A549 (cell line): ENCODE measurements around the gene ABCA3. TPM values are rescaled to one million over a fixed set of nuclear protein-coding genes. Genes with fewer than 3 reads are reported as not detected.

ENCODE experiments used
- ATAC-seq, 2 experiments: fragments of 200-7000 bp in 1 of 2; fragments of >200 bp in 1 of 2; cut with Nextera tagmentation in 1 of 2; cut with Tn5 transposase in 1 of 2; 3 replicates each; pipeline versions ENCODE4 v1.8.0 to v1.9.1; 2018 to 2020; ENCODE audit warnings: mild to moderate bottlenecking in 1 of 2, moderate library complexity in 1 of 2
- CTCF ChIA-PET: fragments of 300-600 bp; sonication (Branson Sonifier 250); formaldehyde crosslinking; extraction: SDS; loops from one replicate; lab custom pipeline; 2021; ENCODE audit warnings: antibody characterized with exemption, inconsistent platforms; lab: Yijun Ruan, JAX
- POLR2A ChIA-PET: fragments of 350-600 bp; formaldehyde crosslinking; extraction: SDS; loops from one replicate; lab custom pipeline; 2021; ENCODE audit warnings: antibody characterized with exemption, inconsistent platforms; lab: Yijun Ruan, JAX
- DNase-seq, 2 experiments: peaks; one replicate each; pipeline versions ENCODE4 v3.0.0 to v3.0.0-alpha.2; 2011 to 2016; ENCODE audit warnings: low read depth in 1 of 2, low spot score in 1 of 2
- FAIRE-seq: peaks from 2 replicates; lab custom pipeline; 2011; peaks lifted over from hg19 to GRCh38; lab: Jason Lieb, UNC
- H3K27ac ChIP-seq, 2 experiments: fragments of >200 bp; sonication (Bioruptor Twin); formaldehyde crosslinking; 3 replicates each; pipeline ENCODE4 v1.5.1; 2016 to 2017
- H3K4me1 ChIP-seq: fragments of >200 bp; sonication (Bioruptor Twin); formaldehyde crosslinking; 3 replicates; pipeline ENCODE4 v1.6.1; 2016
- H3K4me2 ChIP-seq: fragments of >200 bp; sonication (Bioruptor Twin); formaldehyde crosslinking; 3 replicates; pipeline ENCODE4 v1.6.1; 2016
- H3K4me3 ChIP-seq: fragments of >200 bp; sonication (Bioruptor Twin); formaldehyde crosslinking; 3 replicates; pipeline ENCODE4 v1.5.1; 2016
- H3K9me3 ChIP-seq: fragments of >200 bp; sonication (Bioruptor Twin); formaldehyde crosslinking; 3 replicates; pipeline ENCODE4 v1.6.1; 2016
- EHF ChIP-seq: fragments of 250-450 bp; sonication (Bioruptor Pico); IDR thresholded peaks from 2 replicates; pipeline ENCODE4 v1.5.0; 2020; ENCODE audit warnings: mild to moderate bottlenecking
- EP300 ChIP-seq, 2 experiments: fragments of >200 bp; sonication (Bioruptor Twin); formaldehyde crosslinking; IDR thresholded peaks; 2 replicates in 1 of 2; 3 replicates in 1 of 2; pipeline ENCODE4 v1.6.1; 2016 to 2017
- ESRRA ChIP-seq: fragments of 150-350 bp; IDR thresholded peaks from 2 replicates; pipeline ENCODE4 v1.6.1; 2014; ENCODE audit warnings: mild to moderate bottlenecking, low read length, borderline replicate concordance
- FOSB ChIP-seq: fragments of 250-450 bp; sonication (Bioruptor Pico); IDR thresholded peaks from 2 replicates; pipeline ENCODE4 v1.5.0; 2020; ENCODE audit warnings: mild to moderate bottlenecking, moderate library complexity
- FOSL2 ChIP-seq, 2 experiments: fragments of 450-650 bp in 1 of 2; fragments of >200 bp in 1 of 2; sonication (Bioruptor Twin) in 1 of 2; formaldehyde crosslinking; IDR thresholded peaks; 2 replicates each; pipeline versions ENCODE4 v1.5.0 to v1.6.1; 2016 to 2020; ENCODE audit warnings: mild to moderate bottlenecking in 1 of 2, moderate library complexity in 1 of 2
- FOXS1 ChIP-seq: fragments of 250-450 bp; sonication (Bioruptor Pico); IDR thresholded peaks from 2 replicates; pipeline ENCODE4 v1.5.0; 2020; ENCODE audit warnings: mild to moderate bottlenecking, moderate library complexity
- HDAC2 ChIP-seq: fragments of 200-600 bp; sonication (generic); IDR thresholded peaks from 2 replicates; pipeline ENCODE4 v1.6.1; 2016
- HES2 ChIP-seq: fragments of >200 bp; sonication (Bioruptor Twin); formaldehyde crosslinking; IDR thresholded peaks from 2 replicates; pipeline ENCODE4 v1.6.1; 2016
- HEYL ChIP-seq: fragments of 250-450 bp; sonication (Bioruptor Pico); IDR thresholded peaks from 2 replicates; pipeline ENCODE4 v1.8.0; 2021; ENCODE audit warnings: mild to moderate bottlenecking, moderate library complexity
- HOXB5 ChIP-seq: fragments of 250-450 bp; sonication (Bioruptor Pico); IDR thresholded peaks from 2 replicates; pipeline ENCODE4 v1.5.0; 2020; ENCODE audit warnings: mild to moderate bottlenecking, moderate library complexity
- JUN ChIP-seq, 2 experiments: fragments of >200 bp; sonication (Bioruptor Twin); formaldehyde crosslinking; IDR thresholded peaks; 2 replicates in 1 of 2; 3 replicates in 1 of 2; pipeline ENCODE4 v1.6.1; 2016 to 2017
- MYC ChIP-seq: IDR thresholded peaks from 2 replicates; pipeline ENCODE4 v1.6.1; 2012; ENCODE audit warnings: mild to moderate bottlenecking, inconsistent platforms, low read length, improper control_type of control experiment, borderline replicate concordance
- POLR2AphosphoS2 ChIP-seq: conservative IDR thresholded peaks from 2 replicates; pipeline ENCODE4 v1.6.1; 2012; ENCODE audit warnings: low read length, improper control_type of control experiment, inconsistent platforms
- RAD21 ChIP-seq, 2 experiments: fragments of >200 bp in 1 of 2; sonication (Bioruptor Twin) in 1 of 2; formaldehyde crosslinking in 1 of 2; IDR thresholded peaks in 1 of 2; conservative IDR thresholded peaks in 1 of 2; 2 replicates in 1 of 2; 3 replicates in 1 of 2; pipeline ENCODE4 v1.6.1; 2012 to 2018; ENCODE audit warnings: inconsistent platforms in 1 of 2
- RCOR1 ChIP-seq: fragments of 150-350 bp; IDR thresholded peaks from 2 replicates; pipeline ENCODE4 v1.6.1; 2014; ENCODE audit warnings: antibody characterized with exemption, low read length, low read depth
- RFX5 ChIP-seq: fragments of 450-650 bp; IDR thresholded peaks from 2 replicates; pipeline ENCODE4 v1.7.1; 2014; ENCODE audit warnings: antibody characterized with exemption, mild to moderate bottlenecking, moderate library complexity
- SMC3 ChIP-seq: fragments of >200 bp; sonication (Bioruptor Twin); formaldehyde crosslinking; IDR thresholded peaks from 3 replicates; pipeline ENCODE4 v1.6.1; 2018; ENCODE audit warnings: inconsistent platforms
- SREBF2 ChIP-seq: fragments of 450-650 bp; IDR thresholded peaks from 2 replicates; pipeline ENCODE4 v1.6.1; 2014; ENCODE audit warnings: mild to moderate bottlenecking, moderate library complexity
- TP53 ChIP-seq: fragments of 250-450 bp; sonication (Bioruptor Pico); IDR thresholded peaks from 2 replicates; pipeline ENCODE4 v1.5.0; 2021; ENCODE audit warnings: mild to moderate bottlenecking, moderate library complexity
- ZC3H11A ChIP-seq: fragments of 450-650 bp; IDR thresholded peaks from 2 replicates; pipeline ENCODE4 v1.6.1; 2014; ENCODE audit warnings: antibody characterized with exemption, mild to moderate bottlenecking
- ZNF302 ChIP-seq: fragments of 250-450 bp; sonication (Bioruptor Pico); IDR thresholded peaks from 2 replicates; pipeline ENCODE4 v1.9.0; 2021; ENCODE audit warnings: inconsistent platforms, mild to moderate bottlenecking, moderate library complexity
- WGBS: methylation state at CpG from one replicate; pipeline ENCODE4 v1.1.6; 2017; ENCODE audit errors: missing lambda C conversion rate; 5-methylcytosine and 5-hydroxymethylcytosine counted together
- polyA plus RNA-seq, 4 experiments: library from polyadenylated mRNA; depleted of rRNA in 3 of 4; stranded (reverse); fragments of >200 nt; fragmentation: RNase III in 1 of 4; extraction: RNeasy Plus Mini Kit Qiagen cat#74134 plus additional on column Dnase treatment in 1 of 4; gene quantifications; 2 replicates in 3 of 4; 3 replicates in 1 of 4; pipeline ENCODE4 v1.2.3, GENCODE V29; 2011 to 2017
- small RNA-seq, 6 experiments: library from RNA; depleted of rRNA; stranded (forward); fragments of <200 nt; gene quantifications; one replicate each; pipeline ENCODE3, GENCODE V24; 2012
- TF ChIP-seq, protein P1 (sequence below): fragments of 150-350 bp; IDR thresholded peaks from 2 replicates; pipeline ENCODE4 v1.6.1; 2014; ENCODE audit warnings: low read depth, mild to moderate bottlenecking, low read length
- TF ChIP-seq, protein P2 (sequence below): fragments of >200 bp; sonication (Bioruptor Twin); formaldehyde crosslinking; IDR thresholded peaks from 3 replicates; pipeline ENCODE4 v1.6.1; 2016
- TF ChIP-seq, protein P3 (sequence below): fragments of 450-650 bp; IDR thresholded peaks from 2 replicates; pipeline ENCODE4 v1.6.1; 2014; ENCODE audit warnings: antibody characterized with exemption

The ABCA3 gene
- polyA plus RNA-seq, 2 of the 4 experiments (the other 2 are of a cell fraction) = 6.4 to 9.9 TPM

GRCh38 chr16:2226918-2227317 is 113.6 kb downstream of the ABCA3 start:
- no peaks in the 10 kb centered on the region for H3K9me3 ChIP-seq
- H3K4me2 ChIP-seq = peak overlapping the region; percentile 50; the same call in 2 of the 3 replicates
- peak overlapping the region in 1 of 2 experiments; percentile 32; a peak in 1 of 6 replicates for H3K27ac ChIP-seq
- POLR2A ChIA-PET = interaction anchor here (0.5 to 1.1 kb wide), 2 partner anchors 31 to 71 kb away, joined by 3 to 5 read pairs; partner anchors contain the start of gene TRAF7
- FAIRE-seq (no peak), ATAC-seq (no peak), DNase-seq (no peak)
- H3K4me1 ChIP-seq = peaks cover 25% of the 10 kb centered on the region
- no peak for TF ChIP-seq SMC3
- no peak for TF ChIP-seq HEYL (CRISPR knock-in tag)
- TF ChIP-seq EHF (CRISPR knock-in tag) = no peak
- no peak for TF ChIP-seq FOXS1
- TF ChIP-seq, protein P1, sequence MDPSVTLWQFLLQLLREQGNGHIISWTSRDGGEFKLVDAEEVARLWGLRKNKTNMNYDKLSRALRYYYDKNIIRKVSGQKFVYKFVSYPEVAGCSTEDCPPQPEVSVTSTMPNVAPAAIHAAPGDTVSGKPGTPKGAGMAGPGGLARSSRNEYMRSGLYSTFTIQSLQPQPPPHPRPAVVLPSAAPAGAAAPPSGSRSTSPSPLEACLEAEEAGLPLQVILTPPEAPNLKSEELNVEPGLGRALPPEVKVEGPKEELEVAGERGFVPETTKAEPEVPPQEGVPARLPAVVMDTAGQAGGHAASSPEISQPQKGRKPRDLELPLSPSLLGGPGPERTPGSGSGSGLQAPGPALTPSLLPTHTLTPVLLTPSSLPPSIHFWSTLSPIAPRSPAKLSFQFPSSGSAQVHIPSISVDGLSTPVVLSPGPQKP = no peak
- TF ChIP-seq, protein P2, sequence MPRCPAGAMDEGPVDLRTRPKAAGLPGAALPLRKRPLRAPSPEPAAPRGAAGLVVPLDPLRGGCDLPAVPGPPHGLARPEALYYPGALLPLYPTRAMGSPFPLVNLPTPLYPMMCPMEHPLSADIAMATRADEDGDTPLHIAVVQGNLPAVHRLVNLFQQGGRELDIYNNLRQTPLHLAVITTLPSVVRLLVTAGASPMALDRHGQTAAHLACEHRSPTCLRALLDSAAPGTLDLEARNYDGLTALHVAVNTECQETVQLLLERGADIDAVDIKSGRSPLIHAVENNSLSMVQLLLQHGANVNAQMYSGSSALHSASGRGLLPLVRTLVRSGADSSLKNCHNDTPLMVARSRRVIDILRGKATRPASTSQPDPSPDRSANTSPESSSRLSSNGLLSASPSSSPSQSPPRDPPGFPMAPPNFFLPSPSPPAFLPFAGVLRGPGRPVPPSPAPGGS = no peak
- no peak for TF ChIP-seq TP53
- no peak for TF ChIP-seq RFX5
- TF ChIP-seq HDAC2 = no peak
- TF ChIP-seq HES2 = no peak
- no peak for TF ChIP-seq RCOR1
- no peak for TF ChIP-seq MYC
- TF ChIP-seq FOSB (CRISPR knock-in tag) = no peak
- no peak for TF ChIP-seq ZNF302
- no peak for TF ChIP-seq HOXB5 (CRISPR knock-in tag)
- TF ChIP-seq, protein P3, sequence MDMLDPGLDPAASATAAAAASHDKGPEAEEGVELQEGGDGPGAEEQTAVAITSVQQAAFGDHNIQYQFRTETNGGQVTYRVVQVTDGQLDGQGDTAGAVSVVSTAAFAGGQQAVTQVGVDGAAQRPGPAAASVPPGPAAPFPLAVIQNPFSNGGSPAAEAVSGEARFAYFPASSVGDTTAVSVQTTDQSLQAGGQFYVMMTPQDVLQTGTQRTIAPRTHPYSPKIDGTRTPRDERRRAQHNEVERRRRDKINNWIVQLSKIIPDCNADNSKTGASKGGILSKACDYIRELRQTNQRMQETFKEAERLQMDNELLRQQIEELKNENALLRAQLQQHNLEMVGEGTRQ = no peak
- no peak for TF ChIP-seq POLR2AphosphoS2
- TF ChIP-seq SREBF2 = no peak
- TF ChIP-seq ZC3H11A = no peak
- no peak for TF ChIP-seq FOSL2 (IDR thresholded peaks at IDR 0.05)
- no peak for TF ChIP-seq FOSL2 (CRISPR knock-in tag; IDR thresholded peaks at IDR 0.05)
- CTCF ChIA-PET = interaction anchor here (0.7 to 3.8 kb wide), 6 partner anchors 15 to 274 kb away, joined by 3 to 20 read pairs (median 4); partner anchors contain the start of gene ECI1
- 87% methylated on average over 6 of the region's 6 CpGs for WGBS
- no peak overlapping the region for H3K4me3 ChIP-seq

DNA sequence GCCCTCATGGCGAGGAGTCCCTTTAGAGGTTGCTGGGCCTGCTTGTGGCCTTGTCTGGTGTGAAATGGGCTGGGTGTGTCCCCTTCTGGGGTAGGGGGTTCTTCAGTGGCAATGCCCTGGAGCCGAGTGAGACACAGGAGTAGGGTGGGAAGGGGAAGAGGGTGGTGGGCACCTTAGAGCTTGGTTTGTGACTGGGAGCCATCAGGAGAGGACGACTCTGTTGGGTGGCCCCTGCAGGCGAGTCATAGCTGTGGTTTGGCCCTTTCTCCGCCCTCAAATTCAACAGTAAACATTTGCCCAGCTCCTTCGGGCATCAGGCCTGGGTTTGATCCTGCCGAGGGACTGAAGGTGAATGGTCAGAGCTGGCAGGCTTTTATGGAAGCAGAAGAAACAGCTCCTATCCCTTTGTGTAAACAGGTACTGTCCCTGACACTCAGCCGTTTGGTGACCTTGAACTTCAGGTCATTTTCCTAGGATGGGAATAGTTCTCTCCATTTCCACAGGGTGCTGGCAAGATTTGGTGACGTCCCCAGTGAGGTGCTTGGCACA is 114.2 kb downstream of the ABCA3 start:
- H3K4me3 ChIP-seq = no peak overlapping the region
- no peaks in the 10 kb centered on the region for H3K9me3 ChIP-seq
- peak overlapping the region; percentile 50 for H3K4me2 ChIP-seq
- peak overlapping the region in 1 of 2 experiments; percentile 49; a peak in 3 of 6 replicates for H3K27ac ChIP-seq
- CTCF ChIA-PET = interaction anchor here (0.7 to 3.8 kb wide), 6 partner anchors 14 to 275 kb away, joined by 3 to 20 read pairs (median 4); partner anchors contain the start of gene ECI1
- TF ChIP-seq, protein P3 = no peak
- no peak for TF ChIP-seq EP300 (IDR thresholded peaks at IDR 0.05)
- no peak for TF ChIP-seq RAD21 (conservative IDR thresholded peaks at IDR 0.05 in 1 of 2, IDR thresholded peaks at IDR 0.05 in 1 of 2)
- no peak for TF ChIP-seq EHF (CRISPR knock-in tag)
- TF ChIP-seq TP53 = no peak
- TF ChIP-seq ESRRA = no peak
- no peak for TF ChIP-seq JUN (IDR thresholded peaks at IDR 0.05)
- TF ChIP-seq, all 56 proteins: peak for 0
- ATAC-seq (no peak), DNase-seq (no peak), FAIRE-seq (no peak)
- H3K4me1 ChIP-seq = peaks cover 25% of the 10 kb centered on the region
- POLR2A ChIA-PET = interaction anchor here (0.5 to 1.1 kb wide), 3 partner anchors 11 to 71 kb away, joined by 3 to 5 read pairs (median 3); partner anchors contain the start of gene TRAF7
- 34% methylated on average over 9 of the region's 9 CpGs for WGBS

Small RNA genes lying within 50 kb of the gene (small RNA-seq; reads per million reads assigned to genes)
- gene MIR3677 = 0 to 44.5 (median 11.0) reads per million in 6 experiments
- gene MIR4717 = 0 to 1.9 (median 0) reads per million in 6 experiments

Other genes starting within 250 kb of the ABCA3 start
- 11.5 and 17.3 TPM in 2 replicates for gene PKD1, start 204.8 kb downstream of the ABCA3 start, polyA plus RNA-seq (2011; rRNA removed)
- gene PKD1, start 204.8 kb downstream of the ABCA3 start, polyA plus RNA-seq (2017; fragmentation: RNase III; extraction: RNeasy Plus Mini Kit Qiagen cat#74134 plus additional on column Dnase treatment) = 38.4 to 39.7 TPM (median 39.2 TPM) in 3 replicates
- 6.7 and 7.5 TPM in 2 replicates for gene RAB26, start 192.1 kb downstream of the ABCA3 start, polyA plus RNA-seq (2011; rRNA removed)
- 5.7 to 7.3 TPM (median 6.7 TPM) in 3 replicates for gene RAB26, start 192.1 kb downstream of the ABCA3 start, polyA plus RNA-seq (2017; fragmentation: RNase III; extraction: RNeasy Plus Mini Kit Qiagen cat#74134 plus additional on column Dnase treatment)
- gene TRAF7, start 184.9 kb downstream of the ABCA3 start, polyA plus RNA-seq (2011; rRNA removed) = 31.9 and 32.0 TPM in 2 replicates
- 47.6 to 50.0 TPM (median 48.1 TPM) in 3 replicates for gene TRAF7, start 184.9 kb downstream of the ABCA3 start, polyA plus RNA-seq (2017; fragmentation: RNase III; extraction: RNeasy Plus Mini Kit Qiagen cat#74134 plus additional on column Dnase treatment)
- gene CASKIN1, start 144.1 kb downstream of the ABCA3 start, polyA plus RNA-seq (2011; rRNA removed) = 0.13 and 0.27 TPM in 2 replicates
- 0.72 to 1.0 TPM (median 0.87 TPM) in 3 replicates for gene CASKIN1, start 144.1 kb downstream of the ABCA3 start, polyA plus RNA-seq (2017; fragmentation: RNase III; extraction: RNeasy Plus Mini Kit Qiagen cat#74134 plus additional on column Dnase treatment)
- gene MLST8, start 135.3 kb downstream of the ABCA3 start, polyA plus RNA-seq (2011; rRNA removed) = 46.8 and 49.5 TPM in 2 replicates
- 48.4 to 53.9 TPM (median 50.4 TPM) in 3 replicates for gene MLST8, start 135.3 kb downstream of the ABCA3 start, polyA plus RNA-seq (2017; fragmentation: RNase III; extraction: RNeasy Plus Mini Kit Qiagen cat#74134 plus additional on column Dnase treatment)
- 2.0 and 3.1 TPM in 2 replicates for gene BRICD5, start 129.9 kb downstream of the ABCA3 start, polyA plus RNA-seq (2011; rRNA removed)
- 7.4 to 11.6 TPM (median 9.1 TPM) in 3 replicates for gene BRICD5, start 129.9 kb downstream of the ABCA3 start, polyA plus RNA-seq (2017; fragmentation: RNase III; extraction: RNeasy Plus Mini Kit Qiagen cat#74134 plus additional on column Dnase treatment)
- 13.9 and 15.0 TPM in 2 replicates for gene PGP, start 125.9 kb downstream of the ABCA3 start, polyA plus RNA-seq (2011; rRNA removed)
- gene PGP, start 125.9 kb downstream of the ABCA3 start, polyA plus RNA-seq (2017; fragmentation: RNase III; extraction: RNeasy Plus Mini Kit Qiagen cat#74134 plus additional on column Dnase treatment) = 27.7 to 33.7 TPM (median 31.9 TPM) in 3 replicates
- gene E4F1, start 117.1 kb downstream of the ABCA3 start, polyA plus RNA-seq (2011; rRNA removed) = 10.4 and 11.0 TPM in 2 replicates
- gene E4F1, start 117.1 kb downstream of the ABCA3 start, polyA plus RNA-seq (2017; fragmentation: RNase III; extraction: RNeasy Plus Mini Kit Qiagen cat#74134 plus additional on column Dnase treatment) = 22.0 to 24.4 TPM (median 23.3 TPM) in 3 replicates
- 0.36 and 0.65 TPM in 2 replicates for gene DNASE1L2, start 104.3 kb downstream of the ABCA3 start, polyA plus RNA-seq (2011; rRNA removed)
- 0.88 to 1.5 TPM (median 1.2 TPM) in 3 replicates for gene DNASE1L2, start 104.3 kb downstream of the ABCA3 start, polyA plus RNA-seq (2017; fragmentation: RNase III; extraction: RNeasy Plus Mini Kit Qiagen cat#74134 plus additional on column Dnase treatment)
- gene ECI1, start 89.1 kb downstream of the ABCA3 start, polyA plus RNA-seq (2011; rRNA removed) = 41.8 and 47.9 TPM in 2 replicates
- 40.9 to 41.9 TPM (median 41.5 TPM) in 3 replicates for gene ECI1, start 89.1 kb downstream of the ABCA3 start, polyA plus RNA-seq (2017; fragmentation: RNase III; extraction: RNeasy Plus Mini Kit Qiagen cat#74134 plus additional on column Dnase treatment)
- gene RNPS1, start 72.6 kb downstream of the ABCA3 start, polyA plus RNA-seq (2011; rRNA removed) = 163 and 183 TPM in 2 replicates
- gene RNPS1, start 72.6 kb downstream of the ABCA3 start, polyA plus RNA-seq (2017; fragmentation: RNase III; extraction: RNeasy Plus Mini Kit Qiagen cat#74134 plus additional on column Dnase treatment) = 197 to 206 TPM (median 200 TPM) in 3 replicates
- gene CCNF, start 88.7 kb upstream of the ABCA3 start, polyA plus RNA-seq (2011; rRNA removed) = 6.5 and 8.0 TPM in 2 replicates
- gene CCNF, start 88.7 kb upstream of the ABCA3 start, polyA plus RNA-seq (2017; fragmentation: RNase III; extraction: RNeasy Plus Mini Kit Qiagen cat#74134 plus additional on column Dnase treatment) = 13.4 to 15.1 TPM (median 14.4 TPM) in 3 replicates
- 9.5 and 9.6 TPM in 2 replicates for gene TEDC2, start 119.4 kb upstream of the ABCA3 start, polyA plus RNA-seq (2011; rRNA removed)
- 20.7 to 22.6 TPM (median 22.2 TPM) in 3 replicates for gene TEDC2, start 119.4 kb upstream of the ABCA3 start, polyA plus RNA-seq (2017; fragmentation: RNase III; extraction: RNeasy Plus Mini Kit Qiagen cat#74134 plus additional on column Dnase treatment)
- not detected in 2 replicates for gene NTN3, start 130.6 kb upstream of the ABCA3 start, polyA plus RNA-seq (2011; rRNA removed)
- gene NTN3, start 130.6 kb upstream of the ABCA3 start, polyA plus RNA-seq (2017; fragmentation: RNase III; extraction: RNeasy Plus Mini Kit Qiagen cat#74134 plus additional on column Dnase treatment) = 0.04 TPM in 1 of 3 replicates, not detected in the others
- 4.0 and 4.2 TPM in 2 replicates for gene TBC1D24, start 134.4 kb upstream of the ABCA3 start, polyA plus RNA-seq (2011; rRNA removed)
- gene TBC1D24, start 134.4 kb upstream of the ABCA3 start, polyA plus RNA-seq (2017; fragmentation: RNase III; extraction: RNeasy Plus Mini Kit Qiagen cat#74134 plus additional on column Dnase treatment) = 5.9 to 7.3 TPM (median 6.3 TPM) in 3 replicates
- 9.4 and 14.7 TPM in 2 replicates for gene ATP6V0C, start 173.2 kb upstream of the ABCA3 start, polyA plus RNA-seq (2011; rRNA removed)
- 152 to 153 TPM (median 153 TPM) in 3 replicates for gene ATP6V0C, start 173.2 kb upstream of the ABCA3 start, polyA plus RNA-seq (2017; fragmentation: RNase III; extraction: RNeasy Plus Mini Kit Qiagen cat#74134 plus additional on column Dnase treatment)
- 5.2 and 6.6 TPM in 2 replicates for gene AMDHD2, start 179.6 kb upstream of the ABCA3 start, polyA plus RNA-seq (2011; rRNA removed)
- gene AMDHD2, start 179.6 kb upstream of the ABCA3 start, polyA plus RNA-seq (2017; fragmentation: RNase III; extraction: RNeasy Plus Mini Kit Qiagen cat#74134 plus additional on column Dnase treatment) = 21.7 to 28.8 TPM (median 27.7 TPM) in 3 replicates
- not detected in 2 replicates for gene CEMP1, start 190.7 kb upstream of the ABCA3 start, polyA plus RNA-seq (2011; rRNA removed)
- gene CEMP1, start 190.7 kb upstream of the ABCA3 start, polyA plus RNA-seq (2017; fragmentation: RNase III; extraction: RNeasy Plus Mini Kit Qiagen cat#74134 plus additional on column Dnase treatment) = not detected in 3 replicates
- gene PDPK1, start 197.3 kb upstream of the ABCA3 start, polyA plus RNA-seq (2011; rRNA removed) = 29.7 and 38.1 TPM in 2 replicates
- gene PDPK1, start 197.3 kb upstream of the ABCA3 start, polyA plus RNA-seq (2017; fragmentation: RNase III; extraction: RNeasy Plus Mini Kit Qiagen cat#74134 plus additional on column Dnase treatment) = 17.3 to 17.8 TPM (median 17.7 TPM) in 3 replicates